A549 treated with AZD9567 at 1 μM for 4 hours (cell line): ENCODE results near the gene RBP2. TPM values are rescaled to one million over a fixed set of nuclear protein-coding genes. Genes with fewer than 3 reads are reported as not detected.

ENCODE experiments used
- total RNA-seq: library from RNA; stranded (reverse); fragments of 200-300 nt; extraction: Qiagen RNA extraction; gene quantifications from 5 replicates; pipeline ENCODE4 v1.2.3, GENCODE V29; 2022; ENCODE audit not compliant: insufficient read depth

The RBP2 gene
- total RNA-seq = not detected in 5 replicates

GRCh38 chr3:139476348-139476747, at the start of gene RBP2:
Gene RBP2, minus strand, starts transcription at chr3:139476516. Its CDS starts 57 bp downstream, at chr3:139476459.

Other genes with a start within 250 kb of the RBP2 start
- gene MRPS22, start 132.5 kb downstream of the RBP2 start, total RNA-seq = 35.7 to 45.3 TPM (median 43.3 TPM) in 5 replicates
- 60.6 to 70.6 TPM (median 63.1 TPM) in 5 replicates for gene COPB2, start 86.9 kb downstream of the RBP2 start, total RNA-seq
- gene RBP1, start 63.2 kb upstream of the RBP2 start, total RNA-seq = 3.9 to 7.2 TPM (median 4.3 TPM) in 5 replicates
- 1.5 to 1.8 TPM (median 1.6 TPM) in 4 of 5 replicates, not detected in the other for gene NMNAT3, start 201.5 kb upstream of the RBP2 start, total RNA-seq